Vagina (tissue), 2 donors: Measurements from ENCODE around the gene HEXIM2. TPM values are rescaled to one million over a fixed set of nuclear protein-coding genes. Genes with fewer than 3 reads are reported as not detected.

ENCODE experiments used
- DNase-seq, 2 donors: peaks; one replicate each; pipeline ENCODE4 v3.0.0-alpha.2; 2017; ENCODE audit errors: extremely low spot score in 2 of 2
- H3K27ac ChIP-seq: fragments of 200-600 bp; sonication (generic); one replicate; pipeline ENCODE4 v1.5.1; 2019
- H3K27me3 ChIP-seq: fragments of 200-600 bp; sonication (generic); one replicate; pipeline ENCODE4 v1.5.1; 2019
- H3K36me3 ChIP-seq, 2 donors: fragments of 200-600 bp; sonication (generic); one replicate each; pipeline ENCODE4 v1.5.1; 2017 to 2019
- H3K4me1 ChIP-seq: fragments of 200-600 bp; sonication (generic); one replicate; pipeline ENCODE4 v1.5.1; 2019
- H3K4me3 ChIP-seq, 2 donors: fragments of 200-600 bp; sonication (generic); 1 replicate in 1 of 2; 2 replicates in 1 of 2; pipeline ENCODE4 v1.5.1; 2016 to 2019
- H3K9me3 ChIP-seq: fragments of 200-600 bp; sonication (generic); one replicate; pipeline ENCODE4 v1.5.1; 2019
- CTCF ChIP-seq, 3 experiments: fragments of 450-650 bp in 2 of 3; fragments of 200-600 bp in 1 of 3; sonication (generic) in 1 of 3; IDR thresholded peaks; one replicate each; pipeline ENCODE4 v1.5.1; 2017 to 2019; ENCODE audit warnings: antibody characterized with exemption in 3 of 3, mild to moderate bottlenecking in 2 of 3, moderate library complexity in 2 of 3
- POLR2A ChIP-seq, 2 donors: fragments of 450-650 bp; IDR thresholded peaks; one replicate each; pipeline ENCODE4 v1.6.1; 2017; ENCODE audit warnings: antibody characterized with exemption in 2 of 2, mild to moderate bottlenecking in 2 of 2, moderate library complexity in 2 of 2
- POLR2AphosphoS5 ChIP-seq, 2 donors: sonication (generic); formaldehyde crosslinking; IDR thresholded peaks; one replicate each; pipeline ENCODE4 v1.9.0; 2017; ENCODE audit warnings: antibody characterized with exemption in 2 of 2, mild to moderate bottlenecking in 2 of 2, low read depth in 1 of 2; ENCODE audit not compliant: insufficient read depth in 1 of 2
- intact Hi-C: fragments of 100-400 bp; cut with DNase I; formaldehyde crosslinking; loops from one replicate; pipeline ENCODE4 v1.15.1; 2023
- total RNA-seq: library from RNA; depleted of rRNA; stranded (reverse); fragments of >200 nt; gene quantifications from one replicate; pipeline ENCODE4 v1.2.3, GENCODE V29; 2016

HEXIM2 gene
- total RNA-seq, 1 donor from 2014 or later: 9.8 TPM

GRCh38 chr17:45118691-45119090 lies 43.0 kb upstream of the HEXIM2 start:
- TF ChIP-seq CTCF (IDR thresholded peaks at IDR 0.05) (no peak), POLR2AphosphoS5 (IDR thresholded peaks at IDR 0.05; ENCODE audit: insufficient read depth in 1 of 2, low read depth in 1 of 2) (no peak)
- no peak for DNase-seq
- Histone ChIP-seq H3K27ac (no peak overlapping the region), H3K36me3 (peaks cover 0 to 20% of the 10 kb centered on the region in 2 donors), H3K27me3 (no peaks in the 10 kb centered on the region), H3K4me3 (no peak overlapping the region), H3K4me1 (peaks cover 14% of the 10 kb centered on the region), H3K9me3 (no peaks in the 10 kb centered on the region)
- intact Hi-C loops: no loop called here

DNA sequence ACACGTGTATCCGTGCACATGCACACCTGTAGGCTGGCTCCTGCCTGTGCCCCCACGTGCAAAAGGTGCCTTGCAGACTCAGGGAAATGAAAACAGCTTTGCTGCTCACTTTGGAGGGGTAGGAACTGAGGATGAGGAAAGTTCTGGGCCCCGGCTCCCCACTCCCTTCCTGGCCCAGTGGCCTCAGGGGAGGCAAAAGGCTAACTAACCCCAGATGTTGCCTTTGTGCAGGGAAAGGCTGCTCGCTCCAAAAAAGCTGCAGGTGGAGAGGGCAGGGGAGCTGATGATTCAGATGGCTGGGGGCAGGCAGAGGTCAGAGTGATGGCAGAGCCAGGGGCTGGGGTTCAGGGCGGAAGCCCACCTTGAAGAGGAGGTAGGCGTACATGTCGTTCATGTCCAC lies 41.7 kb upstream of the HEXIM2 start:
- TF ChIP-seq POLR2A (IDR thresholded peaks at IDR 0.05): no peak
- no peak for TF ChIP-seq POLR2AphosphoS5 (IDR thresholded peaks at IDR 0.05; ENCODE audit: insufficient read depth in 1 of 2, low read depth in 1 of 2)
- no peak for TF ChIP-seq CTCF (IDR thresholded peaks at IDR 0.05)
- H3K27ac ChIP-seq: no peak overlapping the region
- peaks cover 0 to 15% of the 10 kb centered on the region in 2 donors for H3K36me3 ChIP-seq
- no peak for DNase-seq
- H3K9me3 ChIP-seq: no peaks in the 10 kb centered on the region
- H3K4me3 ChIP-seq: no peak overlapping the region
- no peaks in the 10 kb centered on the region for H3K27me3 ChIP-seq
- peaks cover 27% of the 10 kb centered on the region for H3K4me1 ChIP-seq
- intact Hi-C loops: no loop called here

GRCh38 chr17:45120558-45120957 lies 41.1 kb upstream of the HEXIM2 start:
- Histone ChIP-seq H3K4me3 (no peak overlapping the region), H3K27me3 (no peaks in the 10 kb centered on the region), H3K9me3 (no peaks in the 10 kb centered on the region), H3K27ac (no peak overlapping the region), H3K4me1 (peaks cover 28% of the 10 kb centered on the region), H3K36me3 (peaks cover 0 to 15% of the 10 kb centered on the region in 2 donors)
- DNase-seq: no peak
- TF ChIP-seq POLR2AphosphoS5 (IDR thresholded peaks at IDR 0.05; ENCODE audit: insufficient read depth in 1 of 2, low read depth in 1 of 2): no peak
- no peak for TF ChIP-seq POLR2A (IDR thresholded peaks at IDR 0.05)
- TF ChIP-seq CTCF (IDR thresholded peaks at IDR 0.05): no peak
- intact Hi-C loops: no loop called here

- peaks cover 0 to 15% of the 10 kb centered on the region in 2 donors for H3K36me3 ChIP-seq
Observed at GRCh38 chr17:45121055-45121454, 40.6 kb upstream of the HEXIM2 start.

More at GRCh38 chr17:45121055-45121454, 40.6 kb upstream of the HEXIM2 start:
- H3K9me3 ChIP-seq: no peaks in the 10 kb centered on the region
- no peak for DNase-seq
- no peaks in the 10 kb centered on the region for H3K27me3 ChIP-seq
- H3K27ac ChIP-seq: no peak overlapping the region
- no peak for TF ChIP-seq CTCF (IDR thresholded peaks at IDR 0.05)
- TF ChIP-seq POLR2AphosphoS5 (IDR thresholded peaks at IDR 0.05; ENCODE audit: insufficient read depth in 1 of 2, low read depth in 1 of 2): no peak
- no peak for TF ChIP-seq POLR2A (IDR thresholded peaks at IDR 0.05)
- H3K4me3 ChIP-seq: no peak overlapping the region
- intact Hi-C loops: no loop called here
- H3K4me1 ChIP-seq: peaks cover 28% of the 10 kb centered on the region
